ENCODE results near the gene IQCK.
A peak's percentile ranks its signal among the peaks of the same experiment; 100 is the strongest.

The IQCK gene

GRCh38 chr16:19833581-19833980 is 115.5 kb downstream of the IQCK start:
- FAIRE-seq (no peak), DNase-seq (ENCODE audit: low spot score) (no peak)

DNA sequence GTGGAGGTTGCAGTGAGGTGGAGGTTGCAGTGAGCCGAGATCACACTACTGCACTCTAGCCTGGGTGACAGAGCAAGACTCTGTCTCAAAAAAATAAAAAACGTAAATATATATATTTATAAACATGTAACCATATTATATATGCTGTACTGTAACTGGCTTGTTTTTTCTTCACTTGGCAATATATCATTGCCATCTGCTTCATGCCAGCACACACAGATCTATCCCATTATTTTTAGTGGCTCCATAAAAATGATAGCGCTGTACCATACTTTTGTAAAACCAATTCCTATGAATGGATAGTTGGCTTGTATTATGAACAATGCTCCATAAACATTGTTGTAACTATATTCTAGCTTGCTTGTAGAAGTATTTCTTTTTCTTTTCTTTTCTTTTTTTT is 117.1 kb downstream of the IQCK start:
- FAIRE-seq, result no peak
- DNase-seq (ENCODE audit: low spot score), result no peak

DNA sequence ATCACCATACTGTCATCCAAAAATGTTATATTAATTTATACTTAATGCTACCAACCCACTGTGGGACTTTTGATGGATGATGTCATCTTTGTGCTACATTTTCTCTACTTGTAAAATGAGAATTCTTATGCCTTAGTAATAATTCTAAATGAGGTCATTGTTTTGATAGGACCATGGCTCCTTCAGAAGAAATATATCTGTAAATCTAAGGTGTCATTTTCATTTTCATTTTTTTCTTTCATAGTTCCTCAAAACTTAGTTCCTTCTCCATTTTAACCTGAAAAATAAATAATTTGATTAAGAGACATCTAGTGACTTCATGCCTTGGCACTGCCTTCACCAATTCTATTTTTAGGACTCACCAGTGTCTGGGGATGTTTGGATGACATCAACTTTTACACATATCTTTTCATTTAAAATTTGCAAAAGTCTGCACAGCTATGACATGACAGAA is 117.9 kb downstream of the IQCK start:
- DNase-seq (ENCODE audit: low spot score), result no peak
- no peak for FAIRE-seq

- FAIRE-seq, result no peak
Measured at GRCh38 chr16:19837331-19837980, 119.4 kb downstream of the IQCK start.

DNA sequence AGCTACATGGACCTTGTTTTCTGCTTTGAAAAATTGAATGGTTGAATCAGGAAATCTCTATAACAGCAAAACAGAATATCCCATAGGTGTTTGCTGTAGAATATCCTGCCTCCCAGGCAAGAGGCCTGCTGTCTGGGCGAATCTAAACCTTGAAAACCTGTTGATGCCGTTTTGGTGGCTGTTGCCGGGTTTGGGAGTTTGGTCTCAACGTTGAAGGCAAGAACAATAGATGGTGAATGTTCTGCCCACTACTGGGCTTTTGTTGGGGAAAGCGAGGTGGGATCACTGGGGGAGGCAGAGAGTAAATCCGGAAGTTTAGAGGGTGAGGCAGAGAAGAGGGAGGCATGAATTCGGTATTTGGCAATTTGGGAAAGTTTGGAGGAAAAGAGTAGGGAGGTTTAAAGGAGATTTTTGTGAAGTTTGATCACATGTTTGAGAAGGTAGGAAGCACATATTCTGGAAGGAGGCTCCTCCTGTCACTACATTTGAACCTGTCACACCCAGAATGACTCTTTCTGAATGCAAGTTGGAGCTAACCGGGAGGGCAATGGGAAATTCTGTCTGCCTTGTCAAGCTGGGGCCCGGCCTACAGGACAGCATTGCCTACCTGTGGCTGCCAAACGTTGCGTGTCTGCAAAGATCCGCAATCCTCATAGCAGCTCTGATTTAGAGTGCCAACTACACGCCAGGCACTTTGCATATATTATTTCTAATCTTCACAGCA is 120.1 kb downstream of the IQCK start:
- FAIRE-seq, result no peak
- DNase-seq (ENCODE audit: low spot score), result no peak

More at GRCh38 chr16:19837331-19837980, 119.4 kb downstream of the IQCK start:
- no peak for DNase-seq (ENCODE audit: low spot score)

GRCh38 chr16:19840524-19841110 is 122.5 kb downstream of the IQCK start:
- DNase-seq (ENCODE audit: low spot score) (no peak), FAIRE-seq (no peak)

- FAIRE-seq, result no peak
Measured at GRCh38 chr16:19841184-19841583, 123.1 kb downstream of the IQCK start.

GRCh38 chr16:19842426-19843157 is 124.5 kb downstream of the IQCK start:
- DNase-seq (ENCODE audit: low spot score) (no peak), FAIRE-seq (no peak)

More at GRCh38 chr16:19841184-19841583, 123.1 kb downstream of the IQCK start:
- DNase-seq (ENCODE audit: low spot score), result no peak

DNA sequence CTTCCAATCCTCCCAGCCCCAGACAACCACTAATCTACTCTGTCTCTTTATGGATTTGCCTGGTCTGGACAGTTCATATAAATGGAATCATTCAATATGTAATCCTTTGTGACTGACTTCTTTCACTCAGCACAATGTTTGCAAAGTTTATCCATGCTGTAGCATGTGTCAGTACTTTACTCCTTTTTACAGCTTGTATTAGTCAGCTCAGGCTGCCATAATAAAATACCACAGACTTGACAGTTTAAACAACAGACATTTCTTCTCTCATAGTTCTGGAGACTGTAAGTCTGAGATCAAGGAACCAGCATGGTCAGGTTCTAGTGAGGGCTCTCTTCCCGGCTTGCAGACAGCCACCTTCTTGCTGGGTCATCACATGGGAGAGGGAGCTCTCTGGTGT is 125.3 kb downstream of the IQCK start:
- no peak for FAIRE-seq
- no peak for DNase-seq (ENCODE audit: low spot score)

DNA sequence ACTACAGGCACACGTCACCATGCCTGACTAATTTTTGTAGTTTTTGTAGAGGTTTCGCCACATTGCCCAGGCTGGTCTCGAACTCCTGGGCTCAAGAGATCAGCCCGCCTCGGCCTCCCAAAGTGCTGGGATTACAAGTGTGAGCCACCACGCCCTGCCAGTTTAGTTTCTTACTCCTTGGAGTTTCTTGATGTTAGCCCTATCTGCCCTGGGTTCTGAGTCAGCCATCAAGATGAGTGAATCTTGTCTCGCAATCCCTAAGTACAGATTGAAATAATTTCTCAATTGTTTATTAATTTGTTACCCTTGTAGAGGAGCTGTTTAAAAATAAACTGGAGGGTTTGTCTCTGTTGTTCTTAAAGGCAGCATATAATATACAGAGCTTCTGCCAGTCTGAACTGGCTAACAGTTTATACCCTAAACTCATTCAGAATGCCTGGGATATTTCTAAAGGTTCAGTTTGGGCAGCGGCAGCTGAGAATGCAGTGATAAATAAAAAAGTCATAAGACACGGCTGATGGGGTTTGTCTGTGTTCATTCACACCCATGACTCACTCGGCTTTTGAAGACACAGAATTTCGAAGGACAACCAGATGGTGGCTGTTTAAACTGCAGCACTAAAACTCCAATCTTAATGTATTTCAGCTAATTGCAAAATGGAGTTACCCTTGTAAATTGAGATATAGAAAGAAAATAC is 127.0 kb downstream of the IQCK start:
- FAIRE-seq, result no peak
- peak; percentile 53 for DNase-seq (ENCODE audit: low spot score)

GRCh38 chr16:19846436-19846835 is 128.4 kb downstream of the IQCK start:
- DNase-seq (ENCODE audit: low spot score) (no peak), FAIRE-seq (no peak)

- FAIRE-seq (no peak), DNase-seq (ENCODE audit: low spot score) (no peak)
Measured at GRCh38 chr16:19848756-19849155, 130.7 kb downstream of the IQCK start.

- no peak for FAIRE-seq
Measured at GRCh38 chr16:19850131-19850817, 132.2 kb downstream of the IQCK start.

GRCh38 chr16:19851476-19851875 is 133.4 kb downstream of the IQCK start:
- FAIRE-seq, result no peak
- no peak for DNase-seq (ENCODE audit: low spot score)

More at GRCh38 chr16:19850131-19850817, 132.2 kb downstream of the IQCK start:
- DNase-seq (ENCODE audit: low spot score), result no peak

DNA sequence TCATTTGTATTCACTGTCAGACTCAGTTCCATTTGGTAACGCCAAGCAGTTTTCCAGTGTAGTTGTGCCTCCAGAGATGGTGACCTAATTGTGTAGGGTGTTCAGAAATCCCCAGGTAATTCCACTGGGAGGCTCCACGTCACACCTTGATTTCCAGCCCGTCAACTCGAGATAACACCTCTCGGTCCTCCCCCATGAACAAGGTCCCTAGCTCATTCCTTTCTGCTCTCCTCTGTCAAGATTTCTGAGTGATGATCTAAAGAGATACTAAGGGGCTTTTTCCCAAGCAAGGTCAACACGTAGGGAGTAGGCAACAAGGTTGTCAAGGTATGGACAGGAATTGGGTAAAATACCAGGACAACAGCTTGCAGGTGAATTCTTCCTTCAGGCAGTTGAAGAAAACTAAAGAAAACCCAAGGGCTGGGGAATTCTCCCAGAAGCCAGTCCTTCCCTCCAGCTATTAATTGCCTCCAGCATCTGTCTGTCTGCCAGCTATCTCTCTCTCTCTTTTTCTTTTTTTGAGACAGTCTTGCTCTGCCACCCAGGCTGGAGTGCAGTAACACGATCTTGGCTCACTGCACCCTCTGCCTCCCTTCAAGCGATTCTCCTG is 135.2 kb downstream of the IQCK start:
- DNase-seq (ENCODE audit: low spot score) (no peak), FAIRE-seq (no peak)

DNA sequence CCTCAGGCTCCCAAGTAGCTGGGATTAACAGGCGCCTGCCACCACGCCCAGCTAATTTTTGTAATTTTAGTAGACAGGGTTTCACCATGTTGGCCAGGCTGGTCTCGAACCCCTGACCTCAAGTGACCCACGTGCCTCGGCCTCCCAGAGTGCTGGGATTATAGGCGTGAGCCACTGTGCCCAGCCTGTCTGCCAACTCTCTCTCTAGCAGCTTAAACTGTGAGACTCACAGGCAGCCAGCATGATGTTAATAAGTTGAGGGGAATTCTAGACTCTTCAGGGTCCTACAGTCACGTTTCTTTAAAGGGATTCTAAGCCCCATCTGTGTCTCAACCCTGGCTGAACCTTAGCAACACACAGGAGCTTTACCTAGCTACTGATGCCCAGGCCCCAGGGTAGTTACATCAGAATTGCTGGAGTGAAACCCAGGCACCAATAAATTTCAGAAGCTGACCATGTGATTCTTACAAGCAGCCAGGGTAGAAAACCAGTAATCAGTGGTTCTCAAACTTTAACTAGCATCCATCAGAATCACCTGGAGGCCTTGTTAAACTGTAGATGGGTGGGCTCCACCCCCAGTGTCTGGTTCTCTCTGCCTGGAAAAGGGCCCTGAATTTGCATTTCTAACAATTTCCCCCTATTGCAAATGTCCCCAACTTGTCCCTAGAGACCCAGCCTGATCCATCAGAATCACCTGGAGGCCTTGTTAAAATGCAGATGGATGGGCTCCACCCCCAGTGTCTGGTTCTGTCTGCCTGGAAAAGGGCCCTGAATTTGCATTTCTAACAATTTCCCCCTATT is 135.9 kb downstream of the IQCK start:
- no peak for FAIRE-seq

DNA sequence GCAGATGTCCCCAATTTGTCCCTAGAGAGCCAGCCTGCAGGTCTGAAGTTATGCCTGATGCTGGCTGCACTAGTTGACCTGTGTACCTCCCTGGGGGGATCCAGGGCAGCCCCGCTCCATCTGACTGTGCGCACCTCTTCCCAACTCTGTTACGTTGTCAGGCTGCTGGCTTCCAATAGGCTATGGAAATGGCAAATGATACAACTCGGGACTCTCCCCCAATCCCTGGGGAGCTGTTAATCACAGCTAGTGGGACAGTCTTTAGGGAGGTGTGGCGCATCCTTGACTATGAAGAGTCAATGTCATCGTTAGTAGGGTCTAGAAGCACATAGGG is 136.4 kb downstream of the IQCK start:
- FAIRE-seq (no peak), DNase-seq (ENCODE audit: low spot score) (no peak)

More for the DNA sequence above, 135.9 kb downstream of the IQCK start:
- no peak for DNase-seq (ENCODE audit: low spot score)

DNA sequence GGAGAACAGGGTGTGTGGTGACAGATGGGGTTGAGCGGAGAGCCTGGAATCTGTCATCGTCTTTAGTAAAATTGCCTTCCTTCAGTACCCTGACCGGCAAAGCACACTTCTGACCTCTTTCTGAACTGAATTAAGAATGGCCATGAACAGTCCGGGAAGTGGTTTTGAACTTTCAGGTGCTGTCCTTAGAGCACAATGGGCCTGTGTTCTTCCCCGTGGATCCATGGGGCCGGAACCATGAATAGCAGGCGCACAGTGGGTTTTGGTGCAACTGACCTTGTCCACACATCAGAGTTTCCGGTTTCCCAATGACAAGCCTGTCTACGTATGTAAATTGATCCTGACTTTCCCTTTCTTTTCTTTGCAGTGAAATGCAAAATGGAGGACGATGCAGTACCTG is 138.0 kb downstream of the IQCK start:
- DNase-seq (ENCODE audit: low spot score) (no peak), FAIRE-seq (no peak)

GRCh38 chr16:19857593-19858339 is 139.7 kb downstream of the IQCK start:
- FAIRE-seq, result no peak
- DNase-seq (ENCODE audit: low spot score), result no peak
